HG02798 (cell line): ENCODE results near the gene GUCY1B1.
"Not testable (repeated sequence)": the region's sequence is repeated elsewhere in the genome, so short reads cannot be mapped to it uniquely, and the experiment has no call there.

Source experiments
- ATAC-seq: cut with Tn5 transposase; IDR thresholded peaks from one replicate; pipeline ENCODE4 v1.9.1; 2021; ENCODE audit warnings: mild to moderate bottlenecking; ENCODE audit not compliant: unreplicated experiment, poor library complexity

The GUCY1B1 gene

GRCh38 chr4:155795991-155796390 is 37.2 kb downstream of the GUCY1B1 start:
- peak; percentile 85 for ATAC-seq

- not testable (repeated sequence) for ATAC-seq
Observed at GRCh38 chr4:155797581-155797980, 38.8 kb downstream of the GUCY1B1 start.

DNA sequence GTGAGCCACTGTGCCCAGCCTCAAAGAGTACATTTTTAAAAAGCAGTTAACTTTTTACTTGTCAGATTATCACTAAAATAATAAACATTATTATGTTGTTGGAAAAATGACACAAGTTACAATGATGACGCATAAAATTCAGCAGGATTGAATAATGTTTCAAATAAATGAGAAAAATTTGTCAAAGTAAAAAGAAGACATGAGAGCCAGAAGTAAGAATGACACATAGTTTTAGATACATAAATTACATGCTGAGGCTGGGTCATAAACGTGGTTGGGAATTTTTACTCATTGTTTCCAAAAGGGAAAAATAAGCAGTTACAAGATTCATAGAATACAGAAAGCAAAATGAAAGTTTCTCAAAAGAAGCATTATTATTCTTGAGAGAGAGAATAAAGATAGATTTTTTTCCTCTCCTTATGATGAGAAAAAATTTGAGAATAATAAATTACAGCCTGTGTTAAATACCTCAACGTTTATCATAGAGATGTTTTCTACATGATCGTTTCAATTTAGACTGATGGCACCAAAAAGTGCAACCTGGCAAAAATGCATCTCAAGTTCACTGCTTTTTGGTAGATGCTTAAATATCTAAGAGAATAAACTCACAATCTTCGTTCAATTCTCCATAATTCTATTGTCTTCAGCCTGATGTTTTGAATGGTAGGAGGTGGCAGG is 40.4 kb downstream of the GUCY1B1 start:
- no peak for ATAC-seq

DNA sequence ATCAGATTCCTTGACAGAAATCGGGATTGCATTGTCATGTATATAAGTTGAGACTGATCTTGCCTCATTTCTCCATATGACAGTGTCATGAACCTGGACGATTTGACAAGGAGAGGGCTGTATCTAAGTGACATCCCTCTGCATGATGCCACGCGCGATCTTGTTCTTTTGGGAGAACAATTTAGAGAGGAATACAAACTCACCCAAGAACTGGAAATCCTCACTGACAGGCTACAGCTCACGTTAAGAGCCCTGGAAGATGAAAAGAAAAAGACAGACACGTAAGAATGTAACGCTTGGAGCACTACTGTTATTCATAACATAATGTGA is 40.9 kb downstream of the GUCY1B1 start:
- no peak for ATAC-seq

DNA sequence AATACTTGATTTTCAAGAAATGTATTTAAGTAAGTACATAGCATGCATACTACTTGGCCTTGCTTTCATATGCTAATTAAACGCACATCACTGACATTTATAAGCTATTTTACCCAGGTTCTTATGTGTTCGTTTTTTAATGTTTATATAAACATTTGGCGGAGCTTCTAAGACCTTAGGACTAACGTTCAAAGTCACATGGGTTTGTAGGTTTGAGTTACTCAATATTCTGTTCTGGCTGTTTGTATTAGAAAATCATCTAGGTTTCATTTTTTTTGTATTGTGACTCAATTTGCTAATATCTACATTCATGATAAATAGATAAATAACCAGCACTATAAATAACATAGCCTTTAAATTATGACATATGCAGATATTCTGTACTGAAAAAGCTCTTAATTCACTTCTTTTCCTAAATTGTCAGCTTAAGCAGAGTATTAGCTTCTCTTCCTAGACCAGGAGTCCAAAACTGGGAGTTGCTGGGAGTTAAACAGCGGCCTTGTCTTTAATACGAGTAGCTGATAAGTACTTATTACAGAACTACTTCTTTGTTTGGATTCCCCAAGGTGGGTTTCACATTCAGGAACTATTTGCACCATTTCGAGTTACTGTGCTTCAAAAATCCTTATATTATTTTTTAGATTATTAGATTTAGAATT is 42.0 kb downstream of the GUCY1B1 start:
- no peak for ATAC-seq

DNA sequence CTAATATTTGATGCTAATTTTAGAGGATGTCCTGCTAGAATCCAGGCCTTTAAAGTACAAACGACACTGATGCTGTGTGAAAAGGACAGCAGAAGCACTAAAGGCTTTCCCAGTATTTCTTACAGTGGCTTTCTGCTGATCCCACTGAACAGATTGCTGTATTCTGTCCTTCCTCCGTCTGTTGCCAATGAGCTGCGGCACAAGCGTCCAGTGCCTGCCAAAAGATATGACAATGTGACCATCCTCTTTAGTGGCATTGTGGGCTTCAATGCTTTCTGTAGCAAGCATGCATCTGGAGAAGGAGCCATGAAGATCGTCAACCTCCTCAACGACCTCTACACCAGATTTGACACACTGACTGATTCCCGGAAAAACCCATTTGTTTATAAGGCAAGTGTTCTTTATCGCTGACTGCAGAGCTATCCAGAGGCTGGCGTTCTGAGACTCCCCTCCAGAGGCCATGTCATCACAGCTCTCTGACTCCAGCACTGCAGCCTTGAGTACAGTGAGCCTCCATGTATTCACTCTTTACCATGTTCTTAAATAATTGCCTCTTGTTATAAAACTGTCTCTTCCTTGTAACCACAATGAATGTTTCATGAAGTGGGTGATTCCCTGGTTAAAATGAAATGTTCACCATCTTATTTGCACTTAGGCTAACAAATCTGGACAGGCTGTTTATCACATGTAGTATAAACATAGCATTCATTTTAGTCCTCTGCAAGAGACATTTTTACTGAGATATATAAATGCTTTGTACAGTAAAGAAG is 43.6 kb downstream of the GUCY1B1 start:
- no peak for ATAC-seq

GRCh38 chr4:155805016-155805415 is 46.2 kb downstream of the GUCY1B1 start:
- ATAC-seq = no peak

GRCh38 chr4:155807021-155807420 is 48.2 kb downstream of the GUCY1B1 start:
- no peak for ATAC-seq

DNA sequence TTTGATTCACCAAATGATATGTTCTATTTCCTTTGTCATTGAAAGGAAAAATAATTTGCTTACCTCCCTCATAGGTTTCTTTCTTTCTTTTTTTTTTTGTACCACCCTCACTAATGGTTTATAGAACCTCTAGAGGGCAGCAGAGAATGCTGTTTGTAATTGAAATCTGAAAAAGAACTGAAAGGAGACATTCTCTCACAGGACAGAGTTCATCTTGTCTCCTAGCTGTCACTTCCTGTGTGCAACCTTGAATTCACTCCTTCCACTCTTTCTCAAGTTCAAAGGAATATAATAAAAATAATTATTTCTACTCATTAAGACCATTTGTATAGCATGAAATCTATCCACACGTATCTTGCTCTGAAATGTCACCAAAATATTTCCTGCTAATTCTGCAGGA is 51.0 kb downstream of the GUCY1B1 start:
- peak; percentile 98 for ATAC-seq

DNA sequence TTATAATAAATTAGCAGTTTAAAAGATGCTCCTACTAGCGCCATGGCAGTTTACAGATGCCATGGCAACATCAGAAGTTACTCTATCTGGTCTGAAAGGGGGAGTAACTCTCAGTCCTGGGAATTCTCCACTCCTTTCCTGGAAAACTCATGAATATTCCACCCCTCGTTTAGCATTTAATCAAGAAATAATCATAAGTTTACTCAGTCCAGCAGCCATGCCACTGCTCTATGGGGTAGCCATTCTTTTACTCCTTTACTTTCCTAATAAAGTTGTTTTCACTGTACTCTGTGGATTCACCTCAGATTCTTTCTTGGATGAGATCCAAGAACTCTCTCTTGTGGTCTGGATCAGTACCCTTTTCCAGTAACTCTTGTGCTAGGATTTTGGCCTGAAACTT is 52.3 kb downstream of the GUCY1B1 start:
- ATAC-seq = no peak

GRCh38 chr4:155818639-155819038 is 59.8 kb downstream of the GUCY1B1 start:
- no peak for ATAC-seq

- no peak for ATAC-seq
Observed at GRCh38 chr4:155819066-155819465, 60.2 kb downstream of the GUCY1B1 start.

- ATAC-seq = no peak
Observed at GRCh38 chr4:155820887-155821518, 62.2 kb downstream of the GUCY1B1 start.

GRCh38 chr4:155822572-155822971 is 63.8 kb downstream of the GUCY1B1 start:
- peak; percentile 60 for ATAC-seq

GRCh38 chr4:155828628-155829027 is 69.8 kb downstream of the GUCY1B1 start:
- ATAC-seq = no peak

GRCh38 chr4:155832664-155833063 is 73.8 kb downstream of the GUCY1B1 start:
- no peak for ATAC-seq

DNA sequence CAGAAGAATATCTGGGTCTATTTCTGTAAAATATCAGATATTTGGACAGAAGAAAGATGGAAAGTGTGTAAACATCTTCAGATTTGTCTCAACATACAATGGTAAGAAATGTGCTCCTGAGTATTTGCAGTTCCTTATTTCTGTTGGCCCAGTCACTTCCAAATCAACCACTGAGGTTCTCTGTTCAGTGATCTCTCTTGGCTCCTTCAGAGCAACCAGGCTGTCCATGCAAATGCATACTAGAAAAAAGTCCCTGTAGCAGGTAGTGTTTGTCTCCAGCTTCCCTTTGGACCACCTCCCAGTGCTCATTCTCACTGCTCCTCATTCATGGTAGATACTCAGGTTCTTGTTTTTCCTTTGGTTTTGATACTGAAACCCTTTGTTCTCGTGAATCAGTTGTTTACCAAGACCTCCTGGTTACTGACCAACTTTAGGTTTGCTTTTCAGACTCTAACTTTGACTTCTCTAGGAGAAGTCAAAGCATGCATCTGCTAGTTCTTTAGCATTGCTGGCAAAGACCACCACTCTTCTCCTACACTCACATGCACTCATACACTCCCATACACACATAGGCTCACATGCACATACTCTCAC is 78.5 kb downstream of the GUCY1B1 start:
- peak; percentile 59 for ATAC-seq

DNA sequence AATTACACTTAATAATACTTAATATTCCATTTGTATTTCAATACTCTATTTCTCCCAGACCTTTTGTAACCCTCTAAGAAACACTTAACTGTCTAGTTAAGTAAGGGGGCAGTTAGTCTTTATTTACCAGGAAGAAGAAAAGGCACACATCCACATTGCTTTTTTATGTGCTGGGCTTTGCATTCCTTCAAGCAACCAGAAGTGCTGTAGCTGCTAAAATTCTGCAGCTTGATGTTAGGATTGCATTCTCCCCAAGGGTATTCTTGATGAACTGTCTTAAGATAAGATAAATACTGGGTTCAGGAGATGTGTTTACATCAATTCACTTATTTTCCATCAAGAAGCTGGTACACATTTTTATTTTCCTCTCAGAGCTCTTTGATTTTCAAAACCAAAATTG is 83.3 kb downstream of the GUCY1B1 start:
- no peak for ATAC-seq

GRCh38 chr4:155846929-155847328 is 88.1 kb downstream of the GUCY1B1 start:
- no peak for ATAC-seq

GRCh38 chr4:155849042-155849441 is 90.2 kb downstream of the GUCY1B1 start:
- ATAC-seq = no peak

DNA sequence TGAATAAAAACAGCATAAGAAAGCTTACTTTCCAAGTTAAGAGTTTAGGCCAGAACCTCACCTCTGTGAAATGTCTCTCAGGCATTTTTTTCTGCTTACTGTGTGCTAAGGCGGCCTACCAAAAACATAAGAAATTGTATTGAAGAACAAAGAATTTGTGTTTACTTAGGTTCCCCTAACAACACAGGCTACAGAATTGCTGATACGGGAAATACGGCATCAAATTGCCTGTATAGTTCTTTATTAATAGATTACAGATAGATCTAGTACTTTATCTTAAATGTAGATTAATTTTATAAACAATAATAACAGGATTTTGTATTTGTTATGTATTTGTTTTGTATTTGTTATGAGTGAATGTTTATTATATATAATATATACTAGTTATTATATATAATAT is 94.4 kb downstream of the GUCY1B1 start:
- no peak for ATAC-seq
